SKM-1 treated with dmso at 0.1 percent for 144 hours (cell line): ENCODE measurements around the gene SLC3A2.

ENCODE experiments used
- DNase-seq: peaks from one replicate; lab custom pipeline; 2025; ENCODE audit not compliant: unreplicated experiment; lab: John Stamatoyannopoulos, UW

Gene SLC3A2

DNA sequence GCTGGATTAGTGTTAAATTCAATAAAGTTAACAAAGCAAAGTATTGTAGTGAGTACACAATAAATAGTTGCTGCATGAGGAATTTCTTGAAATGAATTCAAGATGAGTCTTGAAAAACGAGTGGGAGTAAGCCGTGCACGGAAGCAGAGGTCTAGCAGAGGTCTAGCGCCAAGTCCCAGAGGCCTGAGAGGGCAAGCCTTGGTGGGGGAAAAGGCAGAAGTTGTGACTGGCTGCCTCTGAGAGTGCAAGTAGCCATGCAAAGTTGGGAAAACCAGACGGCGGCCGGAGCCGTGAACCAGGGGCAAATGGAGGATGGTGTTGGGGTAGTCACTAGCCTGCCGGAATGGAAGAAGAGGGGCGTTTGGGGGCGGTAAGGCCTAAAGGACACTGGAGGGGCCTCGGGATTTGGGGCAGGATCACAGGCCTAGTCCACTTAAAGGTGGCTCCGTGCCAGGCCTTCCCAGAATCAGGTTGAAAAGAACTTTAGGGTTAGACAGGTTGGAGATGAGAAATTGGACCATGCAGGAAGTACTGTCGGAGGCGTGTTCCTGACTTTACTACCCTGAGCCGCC lies 379 bp upstream of the SLC3A2 start:
- peak; percentile 23 for DNase-seq

DNA sequence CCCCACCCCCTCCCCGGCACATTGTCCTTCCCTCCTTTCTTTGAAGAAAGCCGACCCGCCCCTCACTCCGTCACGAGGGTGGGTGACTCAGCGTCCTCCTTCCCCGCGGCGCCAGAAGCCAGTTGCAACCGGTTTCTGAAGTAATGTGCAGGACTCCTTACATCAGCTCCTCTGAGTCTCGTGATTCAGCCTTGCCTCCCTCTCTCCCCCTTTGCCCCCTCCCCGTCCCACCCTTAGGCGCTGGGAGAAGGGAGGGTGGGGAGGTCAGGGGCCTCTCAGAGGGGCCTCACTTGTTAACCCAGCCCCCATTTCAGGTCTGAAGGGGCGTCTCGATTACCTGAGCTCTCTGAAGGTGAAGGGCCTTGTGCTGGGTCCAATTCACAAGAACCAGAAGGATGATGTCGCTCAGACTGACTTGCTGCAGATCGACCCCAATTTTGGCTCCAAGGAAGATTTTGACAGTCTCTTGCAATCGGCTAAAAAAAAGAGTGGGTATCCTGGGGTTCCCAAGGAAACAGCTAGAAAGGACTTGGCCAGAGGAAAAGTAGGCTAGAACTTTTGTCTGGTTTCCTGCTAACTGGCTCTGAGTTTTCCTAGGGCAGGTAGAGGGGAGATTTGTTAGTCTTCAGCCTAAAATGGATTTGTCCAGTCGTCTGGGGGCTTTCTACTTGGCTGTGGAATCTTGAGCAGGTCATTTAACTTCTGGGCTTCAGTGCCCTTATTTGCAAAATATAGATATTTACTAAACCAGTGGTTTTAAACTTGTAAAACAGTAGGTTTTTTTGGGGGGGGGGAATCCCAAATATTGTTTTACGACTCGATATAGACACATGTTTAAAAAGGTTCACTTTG lies 1.1 kb downstream of the SLC3A2 start:
- DNase-seq, result peak; percentile 96

DNA sequence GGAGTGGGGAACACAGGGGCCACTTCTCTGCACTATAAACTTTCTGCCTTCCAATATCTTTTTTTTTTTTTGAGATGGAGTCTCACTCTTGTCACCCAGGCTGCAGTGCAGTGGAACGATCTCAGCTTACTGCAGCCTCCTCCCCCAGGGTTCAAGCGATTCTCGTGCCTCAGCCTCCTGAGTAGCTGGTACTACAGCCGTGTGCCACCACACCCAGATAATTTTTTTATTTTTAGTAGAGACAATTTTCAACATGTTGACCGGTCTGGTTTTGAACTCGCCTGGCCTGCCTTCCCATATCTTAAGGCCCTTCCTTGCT lies 1.7 kb downstream of the SLC3A2 start:
- DNase-seq, result no peak

DNA sequence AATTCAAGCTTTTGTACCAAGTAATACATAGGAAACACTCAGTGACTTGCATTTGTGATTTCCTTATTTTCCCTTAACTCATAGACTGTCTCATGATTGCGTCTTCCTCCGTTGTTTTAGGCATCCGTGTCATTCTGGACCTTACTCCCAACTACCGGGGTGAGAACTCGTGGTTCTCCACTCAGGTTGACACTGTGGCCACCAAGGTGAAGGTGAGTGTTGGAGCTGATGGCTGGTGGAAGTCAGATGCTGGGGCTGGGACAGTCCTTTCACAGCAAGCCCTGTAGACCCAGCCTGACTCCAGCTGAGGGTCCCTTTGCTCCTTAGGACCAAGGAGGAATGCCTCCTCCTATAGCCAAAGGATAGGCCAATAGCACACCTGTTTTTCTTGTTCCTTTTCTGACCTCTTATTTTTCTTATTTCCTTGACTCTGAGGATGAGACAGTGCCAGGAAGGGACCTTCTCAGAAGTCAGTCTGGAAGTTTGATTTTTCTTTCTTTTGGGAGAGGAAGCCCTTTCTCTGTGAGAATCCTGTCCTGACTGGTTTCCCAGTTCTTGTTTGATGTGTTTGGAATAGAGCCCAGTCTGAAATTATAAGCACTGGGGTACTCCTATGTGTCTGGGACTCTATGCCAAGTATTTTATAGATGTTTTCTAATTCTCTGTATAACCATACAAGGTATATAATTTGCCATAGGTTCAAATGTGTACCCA lies 2.2 kb downstream of the SLC3A2 start:
- DNase-seq, result no peak

DNA sequence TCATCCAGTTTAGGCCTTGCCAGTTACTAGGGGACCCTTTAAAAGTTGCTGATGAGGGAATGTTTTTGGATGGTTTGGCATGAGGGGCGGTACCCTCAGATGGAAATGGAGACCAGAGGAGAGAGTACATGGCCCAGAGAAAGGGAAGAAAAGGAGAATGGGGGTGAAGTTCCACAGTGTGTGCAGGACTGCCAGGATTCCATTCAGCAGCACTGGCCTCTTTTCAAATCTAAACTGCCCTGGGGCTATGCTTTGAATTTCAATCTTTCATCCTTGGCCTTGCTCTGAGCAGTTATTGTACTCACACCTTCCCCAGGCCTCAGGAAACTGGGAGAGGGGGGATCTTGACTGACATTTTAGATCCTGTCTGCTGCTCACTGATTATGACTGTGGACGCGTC lies 3.0 kb downstream of the SLC3A2 start:
- no peak for DNase-seq

DNA sequence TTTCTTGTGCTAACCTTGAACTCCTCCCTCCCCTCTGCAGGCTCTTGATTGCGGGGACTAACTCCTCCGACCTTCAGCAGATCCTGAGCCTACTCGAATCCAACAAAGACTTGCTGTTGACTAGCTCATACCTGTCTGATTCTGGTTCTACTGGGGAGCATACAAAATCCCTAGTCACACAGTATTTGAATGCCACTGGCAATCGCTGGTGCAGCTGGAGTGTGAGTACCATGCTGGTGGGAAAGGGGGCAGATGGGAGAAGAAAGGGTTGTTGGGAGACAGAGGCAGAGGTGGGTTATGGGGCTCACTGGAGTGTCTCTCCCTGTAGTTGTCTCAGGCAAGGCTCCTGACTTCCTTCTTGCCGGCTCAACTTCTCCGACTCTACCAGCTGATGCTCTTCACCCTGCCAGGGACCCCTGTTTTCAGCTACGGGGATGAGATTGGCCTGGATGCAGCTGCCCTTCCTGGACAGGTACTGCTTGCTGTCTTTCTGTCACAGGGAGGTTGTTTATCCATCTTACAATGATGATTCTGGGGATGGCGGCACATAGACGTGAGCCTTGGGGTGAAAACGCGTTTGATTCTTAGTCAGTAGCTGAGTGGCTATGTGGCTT lies 4.5 kb downstream of the SLC3A2 start:
- DNase-seq, result no peak

DNA sequence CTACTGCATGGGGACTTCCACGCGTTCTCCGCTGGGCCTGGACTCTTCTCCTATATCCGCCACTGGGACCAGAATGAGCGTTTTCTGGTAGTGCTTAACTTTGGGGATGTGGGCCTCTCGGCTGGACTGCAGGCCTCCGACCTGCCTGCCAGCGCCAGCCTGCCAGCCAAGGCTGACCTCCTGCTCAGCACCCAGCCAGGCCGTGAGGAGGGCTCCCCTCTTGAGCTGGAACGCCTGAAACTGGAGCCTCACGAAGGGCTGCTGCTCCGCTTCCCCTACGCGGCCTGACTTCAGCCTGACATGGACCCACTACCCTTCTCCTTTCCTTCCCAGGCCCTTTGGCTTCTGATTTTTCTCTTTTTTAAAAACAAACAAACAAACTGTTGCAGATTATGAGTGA lies 7.7 kb downstream of the SLC3A2 start:
- no peak for DNase-seq

DNA sequence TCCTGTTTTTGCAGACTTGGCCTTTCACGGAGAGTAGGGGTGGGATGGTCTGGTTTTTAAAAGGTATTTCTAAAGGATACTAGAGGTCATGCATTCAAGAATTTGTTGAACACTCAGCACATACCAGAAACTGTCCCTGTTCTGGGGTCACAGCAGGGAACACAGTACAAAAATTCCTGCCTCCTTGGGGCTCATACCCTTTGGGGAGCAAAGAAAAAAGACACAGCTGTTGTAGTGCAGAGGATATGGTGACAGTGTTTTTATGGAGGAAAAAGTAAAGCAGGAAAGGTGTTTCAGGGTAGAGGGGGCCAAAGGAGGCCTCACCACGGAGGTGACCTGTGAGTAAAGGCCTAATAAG lies 8.4 kb downstream of the SLC3A2 start:
- DNase-seq, result no peak

DNA sequence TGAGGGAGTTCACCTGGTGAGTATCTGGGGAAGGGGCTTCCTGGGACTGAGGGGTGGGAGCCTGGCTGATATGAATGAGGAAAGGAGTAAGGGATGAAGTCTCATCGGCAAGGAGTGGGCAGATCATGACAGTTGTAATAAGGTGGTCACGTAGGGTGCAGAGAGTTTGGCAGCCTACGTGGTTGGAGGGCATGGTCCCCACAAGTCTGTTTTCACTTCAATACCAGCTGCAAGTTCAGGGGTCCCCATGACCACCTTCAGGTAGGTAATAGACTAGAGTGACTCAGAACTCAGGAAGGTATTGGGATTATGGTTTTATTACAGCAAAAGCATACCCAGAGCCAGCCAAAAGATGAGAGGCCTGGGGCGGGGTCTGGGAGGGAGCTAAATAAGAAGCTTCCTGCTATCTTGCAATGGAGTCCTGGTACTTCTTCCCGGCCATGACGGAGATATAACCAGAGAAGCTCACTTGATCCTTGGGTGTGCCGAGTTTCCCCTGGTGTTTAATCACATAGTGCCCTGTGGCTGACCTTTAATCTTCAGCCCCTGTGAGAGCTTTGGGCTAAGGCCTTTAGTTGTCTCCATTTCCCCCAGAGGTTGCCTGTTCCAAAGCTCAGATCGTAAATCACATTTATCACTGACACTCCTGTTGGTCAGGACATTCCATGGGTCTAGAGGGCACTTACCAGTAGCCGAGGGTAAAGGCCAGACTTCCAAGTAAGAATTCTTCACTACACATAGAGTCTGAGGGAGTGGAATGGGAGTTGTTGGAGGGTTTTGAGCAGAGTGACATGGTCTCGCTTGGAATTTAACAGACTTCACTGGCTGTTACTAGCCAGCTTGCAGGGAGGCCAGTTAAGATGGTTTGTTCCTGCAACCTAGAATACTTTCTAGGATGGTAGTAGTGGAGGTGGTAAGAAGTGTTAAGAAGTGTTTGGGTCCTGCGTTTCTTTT lies 9.1 kb downstream of the SLC3A2 start:
- no peak for DNase-seq

DNA sequence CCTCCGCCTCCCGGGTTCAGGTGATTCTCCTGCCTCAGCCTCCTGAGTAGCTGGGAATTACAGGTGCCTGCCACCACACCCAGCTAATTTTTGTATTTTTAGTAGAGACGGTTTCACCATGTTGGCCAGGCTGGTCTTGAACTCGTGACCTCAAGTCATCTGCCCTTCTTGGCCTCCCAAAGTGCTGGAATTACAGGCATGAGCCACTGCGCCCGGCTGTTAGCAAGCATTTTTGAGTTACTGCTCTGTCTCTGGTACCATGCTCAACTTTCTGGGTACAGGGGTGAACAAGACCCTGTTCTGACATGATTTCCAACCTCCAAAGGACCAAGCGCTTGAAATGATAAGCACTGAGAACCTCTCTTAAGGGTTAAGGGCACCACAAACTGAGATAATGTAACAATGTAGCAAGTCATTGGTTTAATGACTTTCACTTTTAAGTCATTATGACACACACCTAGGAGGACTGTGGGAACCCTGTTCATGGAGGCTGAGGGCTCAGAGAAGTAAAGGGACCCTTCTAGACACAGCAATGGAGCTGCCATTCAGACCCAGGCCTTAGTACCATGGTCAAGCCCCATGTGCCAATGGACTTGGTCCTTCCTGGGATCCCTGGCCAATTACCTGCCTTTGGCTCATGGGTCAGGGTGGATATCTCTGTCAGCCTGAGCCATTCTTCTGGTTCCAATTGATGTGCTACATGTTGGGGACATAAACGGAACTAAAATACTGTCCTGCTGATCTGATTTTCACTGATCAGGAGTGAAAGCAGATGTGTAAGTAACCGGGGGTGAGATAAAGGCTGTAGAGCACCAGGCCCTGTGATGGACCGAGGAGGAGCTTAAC lies 11.6 kb downstream of the SLC3A2 start:
- no peak for DNase-seq

DNA sequence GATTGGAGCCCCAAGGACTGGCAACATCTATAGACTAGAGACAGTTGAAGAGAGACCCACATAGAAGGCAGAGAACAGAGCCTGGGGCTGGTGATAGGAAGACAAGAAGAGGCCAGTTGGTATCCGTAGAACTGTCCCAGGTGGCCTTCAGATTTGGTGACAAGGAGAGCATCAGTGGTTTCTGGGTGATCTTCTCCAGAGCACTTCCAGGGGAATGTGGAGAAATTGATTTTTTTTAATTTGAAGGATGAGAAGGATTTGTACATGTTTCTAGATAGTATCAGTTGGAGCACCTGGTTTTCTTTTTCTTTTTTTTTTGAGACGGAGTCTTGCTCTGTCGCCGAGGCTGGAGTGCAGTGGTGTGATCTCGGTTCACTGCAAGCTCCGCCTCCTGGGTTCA lies 14.8 kb downstream of the SLC3A2 start:
- DNase-seq, result no peak

DNA sequence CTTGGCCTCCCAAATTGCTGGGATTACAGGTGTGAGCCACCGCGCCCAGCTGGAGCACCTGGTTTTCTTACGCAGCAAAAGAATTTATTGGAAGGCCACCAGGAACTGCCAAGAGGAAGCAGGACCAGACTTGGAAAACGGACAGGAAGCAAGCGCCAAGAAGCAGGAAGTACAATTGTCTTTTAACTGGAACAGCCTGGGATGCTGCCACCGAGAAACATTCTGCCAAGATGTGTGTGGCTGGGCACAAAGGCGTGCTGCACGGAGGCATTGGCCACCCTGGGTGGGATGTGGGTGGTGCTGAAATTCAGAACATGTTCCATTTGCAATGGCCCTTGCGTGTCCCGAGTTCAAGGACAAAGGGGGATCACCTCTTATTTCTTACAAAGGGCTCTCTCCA lies 15.4 kb downstream of the SLC3A2 start:
- DNase-seq, result no peak

DNA sequence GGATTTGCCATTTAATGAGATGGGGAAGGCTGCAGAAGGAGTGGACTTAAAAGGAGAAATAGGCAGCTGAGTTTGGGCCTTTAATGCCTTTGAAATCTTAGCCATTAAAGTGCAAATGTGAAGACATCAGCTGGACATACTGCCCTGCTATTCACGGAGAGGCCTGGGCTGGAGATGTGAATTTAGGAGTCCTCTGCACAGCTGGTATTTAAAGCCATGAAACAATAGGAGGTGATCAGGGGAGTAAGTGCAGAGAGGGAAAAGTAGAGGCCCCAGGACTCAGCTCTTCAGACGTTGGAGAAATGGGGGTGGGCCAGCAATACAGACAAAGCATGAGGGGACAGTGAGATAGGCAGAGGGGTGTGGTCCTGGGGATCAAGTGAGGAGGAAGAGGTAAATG lies 16.6 kb downstream of the SLC3A2 start:
- no peak for DNase-seq

DNA sequence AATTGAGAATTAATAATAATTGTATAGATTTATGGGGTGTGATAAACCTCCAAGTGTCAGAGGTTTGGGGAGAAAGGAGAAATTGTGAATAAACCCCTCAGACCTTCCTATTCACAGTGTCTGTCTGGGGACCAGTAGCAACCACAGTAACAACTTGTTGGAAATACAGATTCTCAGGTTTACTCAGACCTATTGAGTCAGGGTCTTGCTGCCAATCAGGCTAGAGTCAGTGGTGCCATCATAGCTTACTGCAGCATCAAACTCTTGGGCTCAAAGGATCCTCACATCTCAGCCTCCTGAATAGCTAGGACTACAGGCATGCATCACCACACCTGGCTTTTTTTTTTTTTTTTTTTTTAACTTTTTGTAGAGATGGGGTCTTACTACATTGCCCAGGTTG lies 17.3 kb downstream of the SLC3A2 start:
- no peak for DNase-seq

DNA sequence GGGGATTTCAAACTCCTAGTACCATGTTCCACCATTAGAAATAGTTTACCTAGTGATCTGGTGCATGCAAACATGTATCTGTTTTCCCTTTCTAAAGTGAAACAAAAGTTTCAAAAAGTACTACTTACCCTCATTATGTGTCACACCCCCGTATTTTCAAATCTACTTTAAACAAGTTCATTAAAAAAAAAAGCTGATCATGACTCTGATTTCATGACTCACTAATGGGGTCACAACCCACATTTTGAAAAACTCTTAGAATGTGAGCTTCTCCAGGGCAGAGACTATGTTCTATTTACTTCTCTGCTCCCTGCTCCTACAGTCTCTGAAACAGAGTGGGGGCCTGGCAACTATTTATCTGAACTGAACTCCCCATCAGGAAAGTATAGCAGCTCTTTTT lies 22.2 kb downstream of the SLC3A2 start:
- no peak for DNase-seq

DNA sequence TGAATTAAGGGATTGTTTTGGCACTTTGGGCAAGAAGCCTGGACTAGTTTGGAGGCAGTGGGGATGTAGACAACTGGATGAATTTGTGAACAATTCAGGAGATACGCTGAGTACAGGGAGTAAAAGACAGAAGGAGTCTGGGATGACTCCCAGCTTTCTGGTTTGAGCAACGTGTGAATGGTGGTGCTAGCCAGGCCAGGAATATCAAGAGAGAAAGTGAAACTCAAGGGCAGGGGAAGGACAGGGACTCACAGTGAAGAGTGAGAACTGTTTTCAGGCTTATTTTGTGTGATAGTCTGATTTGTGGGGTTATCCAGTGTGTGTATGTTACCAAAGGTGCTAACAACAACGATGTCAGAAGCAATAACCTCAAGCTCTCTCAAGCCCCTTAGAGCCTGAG lies 24.6 kb downstream of the SLC3A2 start:
- DNase-seq, result no peak

DNA sequence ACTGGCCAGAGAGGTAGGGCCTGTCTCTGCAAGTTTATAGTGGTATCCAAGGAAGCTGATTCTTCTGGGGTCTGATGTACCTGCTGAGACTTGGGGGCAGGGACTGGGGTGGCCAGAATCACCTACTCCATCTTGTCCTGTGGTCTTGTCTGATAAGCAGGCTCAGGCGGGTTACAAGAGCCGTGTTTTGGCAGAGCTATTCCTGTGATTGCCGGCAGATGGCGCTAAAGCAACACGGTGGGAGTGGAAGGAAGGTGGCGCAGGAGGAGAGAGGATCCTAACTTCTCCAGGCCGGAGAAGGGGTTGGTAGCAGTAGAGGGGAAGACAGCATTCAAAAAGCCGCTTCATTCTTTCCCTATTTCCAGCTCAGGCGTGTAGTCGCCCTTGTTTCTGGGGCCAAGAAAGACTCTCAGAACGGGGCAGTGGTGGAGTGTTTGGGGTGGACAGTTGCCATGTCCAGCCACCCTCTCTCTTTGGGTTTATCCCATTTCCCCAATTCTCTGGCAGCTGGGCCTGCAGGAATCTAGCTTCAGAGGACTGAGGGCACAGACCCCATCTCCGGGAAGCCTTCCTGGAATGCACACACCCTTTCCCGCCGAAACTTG lies 25.3 kb downstream of the SLC3A2 start:
- DNase-seq, result peak; percentile 72

DNA sequence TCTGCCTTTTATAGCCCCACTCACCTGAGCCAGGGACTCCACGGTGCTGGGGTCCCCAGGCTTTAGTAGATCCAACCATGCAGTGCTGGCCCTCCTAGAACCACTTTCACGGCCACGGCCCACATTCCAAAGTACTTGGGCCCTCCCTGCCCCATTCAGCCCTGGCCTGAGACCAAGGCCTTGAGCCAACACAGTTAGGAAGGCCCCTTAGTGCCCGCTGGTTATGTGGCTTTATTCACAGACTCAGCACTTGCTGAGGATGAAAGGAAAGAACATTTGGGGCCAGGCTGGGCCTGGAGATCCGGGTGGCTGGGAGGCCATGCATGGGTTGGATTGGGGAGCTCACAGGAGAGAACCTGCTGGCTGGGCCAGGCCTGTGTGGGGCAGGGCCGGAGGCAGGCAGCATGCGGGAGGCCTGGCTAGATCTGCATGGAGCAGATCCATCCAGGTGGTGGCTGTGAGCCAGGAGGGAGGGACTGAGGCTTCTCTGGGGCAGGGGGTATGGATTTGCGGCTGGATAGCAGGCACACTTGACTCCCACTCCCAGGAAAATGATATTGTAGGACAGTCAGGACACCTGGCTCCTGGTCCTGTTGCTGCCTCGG lies 27.9 kb downstream of the SLC3A2 start:
- no peak for DNase-seq
